ENCODE results near the gene GTF2A2.
"Not testable (repeated sequence)": the region's sequence is repeated elsewhere in the genome, so short reads cannot be mapped to it uniquely, and the experiment has no call there.

The GTF2A2 gene

GRCh38 chr15:59674361-59674877 is 17.1 kb upstream of the GTF2A2 start:
- no peak for DNase-seq (ENCODE audit: low spot score)

GRCh38 chr15:59668556-59668955 is 11.2 kb upstream of the GTF2A2 start:
- no peak for DNase-seq (ENCODE audit: low spot score)

- no peak for DNase-seq (ENCODE audit: low spot score)
Measured at GRCh38 chr15:59662260-59662659, 4.9 kb upstream of the GTF2A2 start.

- no peak for DNase-seq (ENCODE audit: low spot score)
Measured at GRCh38 chr15:59659366-59659765, 2.1 kb upstream of the GTF2A2 start.

GRCh38 chr15:59657635-59658125 is 365 bp upstream of the GTF2A2 start:
- DNase-seq (ENCODE audit: low spot score) = no peak

- DNase-seq (ENCODE audit: low spot score) = no peak
Measured at GRCh38 chr15:59654046-59654445, 3.3 kb downstream of the GTF2A2 start.

GRCh38 chr15:59649603-59650002 is 7.7 kb downstream of the GTF2A2 start:
- no peak for DNase-seq (ENCODE audit: low spot score)

GRCh38 chr15:59647085-59647484 is 10.2 kb downstream of the GTF2A2 start:
- DNase-seq (ENCODE audit: low spot score) = no peak

GRCh38 chr15:59646277-59646676 is 11.0 kb downstream of the GTF2A2 start:
- DNase-seq (ENCODE audit: low spot score) = no peak

GRCh38 chr15:59645812-59646211 is 11.5 kb downstream of the GTF2A2 start:
- not testable (repeated sequence) for DNase-seq (ENCODE audit: low spot score)

GRCh38 chr15:59644756-59645155 is 12.6 kb downstream of the GTF2A2 start:
- no peak for DNase-seq (ENCODE audit: low spot score)

GRCh38 chr15:59642351-59642750 is 15.0 kb downstream of the GTF2A2 start:
- DNase-seq (ENCODE audit: low spot score) = no peak

- DNase-seq (ENCODE audit: low spot score) = not testable (repeated sequence)
Measured at GRCh38 chr15:59637507-59637906, 19.8 kb downstream of the GTF2A2 start.

GRCh38 chr15:59636184-59636583 is 21.1 kb downstream of the GTF2A2 start:
- no peak for DNase-seq (ENCODE audit: low spot score)

GRCh38 chr15:59632714-59633113 is 24.6 kb downstream of the GTF2A2 start:
- DNase-seq (ENCODE audit: low spot score) = no peak

GRCh38 chr15:59622289-59622688 is 35.0 kb downstream of the GTF2A2 start:
- peak; percentile 27 for DNase-seq (ENCODE audit: low spot score)

- no peak for DNase-seq (ENCODE audit: low spot score)
Measured at GRCh38 chr15:59618406-59618805, 38.9 kb downstream of the GTF2A2 start.

- no peak for DNase-seq (ENCODE audit: low spot score)
Measured at GRCh38 chr15:59616379-59616778, 40.9 kb downstream of the GTF2A2 start.

GRCh38 chr15:59615661-59616060 is 41.7 kb downstream of the GTF2A2 start:
- no peak for DNase-seq (ENCODE audit: low spot score)

- no peak for DNase-seq (ENCODE audit: low spot score)
Measured at GRCh38 chr15:59614153-59614552, 43.2 kb downstream of the GTF2A2 start.

GRCh38 chr15:59611276-59612260 is 45.7 kb downstream of the GTF2A2 start, which contains the start of gene GCNT3:
GCNT3 (plus strand) TSS chr15:59611783; CDS start chr15:59618239, 6,456 bp downstream.
- no peak for DNase-seq (ENCODE audit: low spot score)

- no peak for DNase-seq (ENCODE audit: low spot score)
Measured at GRCh38 chr15:59609730-59610712, 47.3 kb downstream of the GTF2A2 start.

Data from hepatic stellate cell (primary cell).